ENCODE results near the gene C2CD2L.
A peak's percentile ranks its signal among the peaks of the same experiment; 100 is the strongest.

DNA sequence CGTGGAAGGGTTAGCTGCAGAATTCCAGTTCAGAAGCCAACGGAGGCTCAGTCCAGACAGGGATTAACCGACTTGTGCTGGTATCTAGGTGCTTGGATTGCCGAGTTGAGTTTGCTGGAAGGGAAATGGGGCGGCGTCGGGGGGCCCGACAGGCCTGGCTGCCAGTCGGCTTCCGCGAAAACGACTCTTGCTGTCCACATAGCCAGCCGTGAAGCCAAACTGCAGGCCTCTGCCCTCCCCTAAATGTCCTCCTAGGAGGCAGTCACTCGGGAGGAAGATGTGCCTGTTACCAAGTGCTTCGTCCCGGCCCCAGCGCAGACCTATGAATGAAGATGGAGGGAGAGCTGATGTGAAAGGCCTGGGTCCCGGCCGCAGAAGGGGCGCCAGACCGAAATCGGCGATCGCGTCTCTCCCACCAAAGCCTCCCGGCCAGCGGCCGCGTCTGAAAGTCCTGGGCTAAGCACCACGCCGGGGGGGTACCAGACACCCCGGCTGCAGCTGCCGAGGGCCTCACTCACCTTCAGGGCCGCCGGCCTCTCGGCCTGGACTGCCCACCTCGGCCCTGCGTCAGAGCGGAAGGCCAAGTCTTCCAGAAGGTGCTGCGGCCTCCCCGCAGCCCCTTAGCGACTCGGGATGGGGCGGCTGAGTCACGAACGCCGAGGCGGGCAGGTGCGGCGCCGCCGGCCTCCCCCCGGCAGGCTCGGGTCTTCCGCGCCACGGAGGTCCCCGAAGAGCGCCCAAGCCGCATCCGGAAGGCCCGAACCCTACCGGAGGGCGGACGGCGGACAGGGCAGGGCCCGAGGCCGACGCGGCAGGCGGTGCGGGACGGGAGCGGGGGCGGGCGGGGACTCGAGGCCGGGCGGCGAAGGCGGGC, 13.0 kb upstream of the C2CD2L start:
- peak; percentile 60; the same call in 1 of the 2 replicates for TF ChIP-seq POLR2AphosphoS5 (IDR thresholded peaks at IDR 0.05; ENCODE audit: borderline replicate concordance, low read depth, low read length)
- TF ChIP-seq EZH2 (IDR thresholded peaks at IDR 0.05) = no peak
